Astrocyte (in vitro differentiated cells and primary cell): ENCODE data around the gene CCDC175. TPM values are rescaled to one million over a fixed set of nuclear protein-coding genes. Genes with fewer than 3 reads are reported as not detected.
A peak's percentile ranks its signal among the peaks of the same experiment; 100 is the strongest.

Experiments used
- DNase-seq: peaks from one replicate; pipeline ENCODE4 v3.0.0-alpha.2; 2010; ENCODE audit warnings: low read depth
- FAIRE-seq: peaks from 2 replicates; lab custom pipeline; 2011; peaks lifted over from hg19 to GRCh38; lab: Jason Lieb, UNC
- H2AFZ ChIP-seq: 2 replicates; pipeline ENCODE4 v1.6.0; 2012; ENCODE audit warnings: low read depth, low read length, inconsistent platforms
- H3K27ac ChIP-seq: 2 replicates; pipeline ENCODE4 v1.5.1; 2011; ENCODE audit warnings: low read depth, low read length, inconsistent platforms
- H3K27me3 ChIP-seq: 2 replicates; pipeline ENCODE4 v1.6.0; 2011; ENCODE audit warnings: low read length, inconsistent platforms; ENCODE audit not compliant: insufficient read depth
- H3K36me3 ChIP-seq: 2 replicates; pipeline ENCODE4 v1.5.1; 2011; ENCODE audit warnings: low read length, inconsistent platforms; ENCODE audit not compliant: insufficient read depth
- H3K4me1 ChIP-seq: 2 replicates; pipeline ENCODE4 v1.5.1; 2011; ENCODE audit warnings: low read length, inconsistent platforms; ENCODE audit not compliant: insufficient read depth
- H3K4me2 ChIP-seq: 2 replicates; pipeline ENCODE4 v1.6.0; 2012; ENCODE audit warnings: low read length, inconsistent platforms
- H3K4me3 ChIP-seq: 2 replicates; pipeline ENCODE4 v1.5.1; 2011; ENCODE audit warnings: low read depth, mild to moderate bottlenecking, low read length, inconsistent platforms; ENCODE audit not compliant: insufficient read depth
- H3K79me2 ChIP-seq: 2 replicates; pipeline ENCODE4 v1.6.0; 2012; ENCODE audit warnings: mild to moderate bottlenecking, low read length, inconsistent platforms; ENCODE audit not compliant: insufficient read depth
- H3K9ac ChIP-seq: 2 replicates; pipeline ENCODE4 v1.6.0; 2012; ENCODE audit warnings: mild to moderate bottlenecking, low read length, inconsistent platforms
- H3K9me3 ChIP-seq: 2 replicates; pipeline ENCODE4 v1.5.1; 2012; ENCODE audit warnings: low read depth, mild to moderate bottlenecking, low read length, inconsistent platforms; ENCODE audit not compliant: insufficient read depth
- H4K20me1 ChIP-seq: 2 replicates; pipeline ENCODE4 v1.6.0; 2012; ENCODE audit warnings: low read length, inconsistent platforms; ENCODE audit not compliant: insufficient read depth
- H3K27ac Mint-ChIP-seq: one replicate; pipeline ENCODE4 v1.8.0; 2021; ENCODE audit warnings: mild to moderate bottlenecking, mixed read lengths; ENCODE audit not compliant: unreplicated experiment
- H3K27me3 Mint-ChIP-seq: one replicate; pipeline ENCODE4 v1.8.0; 2021; ENCODE audit warnings: low read depth, mixed read lengths; ENCODE audit not compliant: unreplicated experiment
- H3K36me3 Mint-ChIP-seq: one replicate; pipeline ENCODE4 v1.8.0; 2021; ENCODE audit warnings: low read depth, mixed read lengths; ENCODE audit not compliant: unreplicated experiment
- H3K4me1 Mint-ChIP-seq: one replicate; pipeline ENCODE4 v1.8.0; 2021; ENCODE audit warnings: low read depth, mixed read lengths; ENCODE audit not compliant: unreplicated experiment
- H3K4me3 Mint-ChIP-seq: one replicate; pipeline ENCODE4 v1.8.0; 2021; ENCODE audit warnings: mild to moderate bottlenecking, moderate library complexity, mixed read lengths; ENCODE audit not compliant: unreplicated experiment
- H3K9me3 Mint-ChIP-seq: one replicate; pipeline ENCODE4 v1.8.0; 2021; ENCODE audit warnings: mild to moderate bottlenecking, mixed read lengths; ENCODE audit not compliant: unreplicated experiment
- CTCF ChIP-seq: IDR thresholded peaks from 2 replicates; pipeline ENCODE4 v1.5.1; 2011; ENCODE audit warnings: low read depth, mild to moderate bottlenecking, inconsistent platforms, low read length, moderate library complexity; ENCODE audit not compliant: insufficient read depth
- EZH2 ChIP-seq: IDR thresholded peaks from 2 replicates; pipeline ENCODE4 v1.6.1; 2012; ENCODE audit warnings: mild to moderate bottlenecking, low read length, inconsistent platforms; ENCODE audit not compliant: insufficient read depth
- total RNA-seq: library from RNA; stranded (reverse); gene quantifications from 2 replicates; pipeline ENCODE4 v1.2.1, GENCODE V29; 2021

Gene CCDC175
- total RNA-seq, 1 donor from 2014 or later: not detected

DNA sequence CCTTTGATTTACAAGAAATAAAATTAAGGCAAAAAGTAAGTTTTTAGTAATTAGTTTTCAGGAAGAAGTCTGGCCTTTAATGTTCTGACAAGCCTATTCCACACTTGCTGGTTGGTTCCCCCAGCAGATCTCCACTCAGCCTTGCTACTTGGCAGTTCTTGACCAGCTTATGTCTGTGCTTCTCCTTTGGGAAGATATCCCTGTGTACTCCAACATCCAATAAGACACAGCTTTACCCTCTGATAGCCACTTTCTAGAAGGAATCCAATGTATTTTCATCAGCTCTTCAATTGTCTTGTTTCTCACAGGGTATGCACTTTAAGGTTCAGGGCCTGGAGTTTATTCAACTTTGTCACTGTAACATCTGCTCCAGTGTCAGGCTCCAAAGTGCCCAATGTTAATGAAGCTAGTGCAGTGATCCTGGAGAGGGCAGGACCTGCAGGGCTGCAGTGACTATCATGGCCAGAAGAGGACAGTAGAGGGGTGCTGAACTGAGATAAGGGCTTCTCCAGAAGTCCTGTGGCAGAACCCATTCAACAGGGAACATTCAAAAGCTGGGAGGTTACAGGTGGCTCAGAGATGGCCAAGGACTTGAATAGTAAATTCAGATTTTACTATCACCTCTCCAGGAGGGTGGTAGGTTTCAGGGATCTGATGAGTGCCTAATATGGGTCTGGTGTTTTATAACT, 69.4 kb downstream of the CCDC175 start:
- H3K9ac ChIP-seq: no peak overlapping the region
- peaks cover 6% of the 10 kb centered on the region for H4K20me1 ChIP-seq
- peaks cover 1% of the 10 kb centered on the region for H3K36me3 Mint-ChIP-seq
- no peak overlapping the region for H3K27ac ChIP-seq
- H3K9me3 Mint-ChIP-seq: no peaks in the 10 kb centered on the region
- TF ChIP-seq CTCF (peak; percentile 90), EZH2 (no peak)
- no peak overlapping the region for H3K4me3 Mint-ChIP-seq
- H3K36me3 ChIP-seq: peaks cover 4% of the 10 kb centered on the region
- H3K4me1 ChIP-seq: no peaks in the 10 kb centered on the region
- H3K27me3 ChIP-seq: no peaks in the 10 kb centered on the region
- H3K27ac Mint-ChIP-seq: no peak overlapping the region
- peaks cover 6% of the 10 kb centered on the region for H3K79me2 ChIP-seq
- DNase-seq (peak; percentile 10), FAIRE-seq (no peak)
- no peak overlapping the region for H2AFZ ChIP-seq
- H3K4me2 ChIP-seq: no peak overlapping the region
- no peak overlapping the region for H3K4me3 ChIP-seq
- H3K27me3 Mint-ChIP-seq: no peaks in the 10 kb centered on the region
- H3K9me3 ChIP-seq: no peaks in the 10 kb centered on the region
- peaks cover 5% of the 10 kb centered on the region for H3K4me1 Mint-ChIP-seq

- no peak for FAIRE-seq
- Mint-ChIP-seq H3K4me3 (no peak overlapping the region), H3K36me3 (peaks cover 1% of the 10 kb centered on the region), H3K9me3 (no peaks in the 10 kb centered on the region), H3K27me3 (no peaks in the 10 kb centered on the region), H3K27ac (no peak overlapping the region), H3K4me1 (no peaks in the 10 kb centered on the region)
- Histone ChIP-seq H3K4me3 (no peak overlapping the region), H3K27ac (no peak overlapping the region), H3K79me2 (peaks cover 10% of the 10 kb centered on the region), H3K4me1 (no peaks in the 10 kb centered on the region), H3K27me3 (no peaks in the 10 kb centered on the region), H2AFZ (no peak overlapping the region), H3K4me2 (no peak overlapping the region), H3K9me3 (no peaks in the 10 kb centered on the region), H3K9ac (no peak overlapping the region), H3K36me3 (peaks cover 10% of the 10 kb centered on the region), H4K20me1 (peaks cover 12% of the 10 kb centered on the region)
- TF ChIP-seq CTCF (no peak), EZH2 (no peak)
- no peak for DNase-seq
Observed at GRCh38 chr14:59503256-59503655, 73.4 kb downstream of the CCDC175 start.

DNA sequence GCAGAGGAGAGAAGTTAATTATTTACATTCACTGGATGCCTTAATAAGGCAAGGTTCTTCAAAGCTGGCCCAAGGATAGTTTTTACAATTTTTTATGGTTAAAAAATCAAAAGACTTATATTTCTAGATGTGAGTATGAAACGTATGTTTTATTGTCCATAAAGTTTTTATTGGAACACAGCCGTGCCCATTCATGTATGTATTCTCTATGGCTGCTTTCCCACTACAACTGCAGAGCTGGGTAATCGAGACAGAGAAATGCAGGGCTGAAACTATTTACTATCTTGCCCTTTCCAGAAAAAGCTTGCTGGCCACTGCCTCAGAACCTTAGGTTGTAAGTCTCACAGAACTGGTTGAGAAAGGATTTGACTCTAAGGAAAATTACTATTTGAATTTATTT, 75.9 kb downstream of the CCDC175 start:
- H3K4me3 Mint-ChIP-seq: no peak overlapping the region
- H3K36me3 Mint-ChIP-seq: peaks cover 1% of the 10 kb centered on the region
- Histone ChIP-seq H3K27me3 (no peaks in the 10 kb centered on the region), H2AFZ (no peak overlapping the region), H3K9me3 (no peaks in the 10 kb centered on the region), H3K4me3 (no peak overlapping the region), H3K4me1 (no peaks in the 10 kb centered on the region), H3K79me2 (peaks cover 14% of the 10 kb centered on the region), H3K27ac (no peak overlapping the region), H3K36me3 (peaks cover 15% of the 10 kb centered on the region), H4K20me1 (peaks cover 19% of the 10 kb centered on the region), H3K4me2 (no peak overlapping the region), H3K9ac (no peak overlapping the region)
- no peak for DNase-seq
- no peak for FAIRE-seq
- no peaks in the 10 kb centered on the region for H3K9me3 Mint-ChIP-seq
- no peak for TF ChIP-seq CTCF
- TF ChIP-seq EZH2: no peak
- no peaks in the 10 kb centered on the region for H3K27me3 Mint-ChIP-seq
- H3K4me1 Mint-ChIP-seq: no peaks in the 10 kb centered on the region
- H3K27ac Mint-ChIP-seq: no peak overlapping the region
